NCI-H146 treated with DMSO at 0.1 percent for 48 hours (cell line): ENCODE measurements around the gene CDR2L.
A peak's percentile ranks its signal among the peaks of the same experiment; 100 is the strongest.
"Not testable (repeated sequence)": the region's sequence is repeated elsewhere in the genome, so short reads cannot be mapped to it uniquely, and the experiment has no call there.

Experiments
- DNase-seq: peaks from one replicate; lab custom pipeline; 2025; ENCODE audit not compliant: unreplicated experiment; lab: John Stamatoyannopoulos, UW

CDR2L gene

GRCh38 chr17:74957935-74958740, 29.3 kb upstream of the CDR2L start:
- peak; percentile 16 for DNase-seq

- no peak for DNase-seq
Observed at GRCh38 chr17:74959826-74960515, 27.5 kb upstream of the CDR2L start.

- DNase-seq, result no peak
Observed at GRCh38 chr17:74960570-74961342, 26.7 kb upstream of the CDR2L start.

GRCh38 chr17:74961657-74962350, 25.6 kb upstream of the CDR2L start:
- peak; percentile 52 for DNase-seq

- DNase-seq, result no peak
Observed at GRCh38 chr17:74962622-74963394, 24.6 kb upstream of the CDR2L start.

- DNase-seq, result no peak
Observed at GRCh38 chr17:74963656-74964055, 23.8 kb upstream of the CDR2L start.

- DNase-seq, result no peak
Observed at GRCh38 chr17:74964246-74964761, 23.1 kb upstream of the CDR2L start.

GRCh38 chr17:74964988-74965622, 22.3 kb upstream of the CDR2L start:
- DNase-seq, result no peak

GRCh38 chr17:74968361-74968780, 19.1 kb upstream of the CDR2L start:
- no peak for DNase-seq

GRCh38 chr17:74969501-74969900, 17.9 kb upstream of the CDR2L start:
- not testable (repeated sequence) for DNase-seq

GRCh38 chr17:74970395-74970794, 17.0 kb upstream of the CDR2L start:
- no peak for DNase-seq

- DNase-seq, result no peak
Observed at GRCh38 chr17:74971069-74971841, 16.2 kb upstream of the CDR2L start.

GRCh38 chr17:74971842-74972106, 15.7 kb upstream of the CDR2L start:
- no peak for DNase-seq

GRCh38 chr17:74972107-74972972, 15.1 kb upstream of the CDR2L start, which contains the start of gene HID1:
TSS of gene HID1 (minus strand) at chr17:74972759. CDS start at chr17:74972656, 103 bp downstream.
- DNase-seq, result peak; percentile 72

- peak; percentile 48 for DNase-seq
Observed at GRCh38 chr17:74972973-74973328, 14.5 kb upstream of the CDR2L start.

- DNase-seq, result no peak
Observed at GRCh38 chr17:74975943-74976342, 11.5 kb upstream of the CDR2L start.

- no peak for DNase-seq
Observed at GRCh38 chr17:74977802-74978201, 9.6 kb upstream of the CDR2L start.

GRCh38 chr17:74978240-74978639, 9.2 kb upstream of the CDR2L start:
- DNase-seq, result no peak
